Measurements from ENCODE around the gene GPC1.

The GPC1 gene

DNA sequence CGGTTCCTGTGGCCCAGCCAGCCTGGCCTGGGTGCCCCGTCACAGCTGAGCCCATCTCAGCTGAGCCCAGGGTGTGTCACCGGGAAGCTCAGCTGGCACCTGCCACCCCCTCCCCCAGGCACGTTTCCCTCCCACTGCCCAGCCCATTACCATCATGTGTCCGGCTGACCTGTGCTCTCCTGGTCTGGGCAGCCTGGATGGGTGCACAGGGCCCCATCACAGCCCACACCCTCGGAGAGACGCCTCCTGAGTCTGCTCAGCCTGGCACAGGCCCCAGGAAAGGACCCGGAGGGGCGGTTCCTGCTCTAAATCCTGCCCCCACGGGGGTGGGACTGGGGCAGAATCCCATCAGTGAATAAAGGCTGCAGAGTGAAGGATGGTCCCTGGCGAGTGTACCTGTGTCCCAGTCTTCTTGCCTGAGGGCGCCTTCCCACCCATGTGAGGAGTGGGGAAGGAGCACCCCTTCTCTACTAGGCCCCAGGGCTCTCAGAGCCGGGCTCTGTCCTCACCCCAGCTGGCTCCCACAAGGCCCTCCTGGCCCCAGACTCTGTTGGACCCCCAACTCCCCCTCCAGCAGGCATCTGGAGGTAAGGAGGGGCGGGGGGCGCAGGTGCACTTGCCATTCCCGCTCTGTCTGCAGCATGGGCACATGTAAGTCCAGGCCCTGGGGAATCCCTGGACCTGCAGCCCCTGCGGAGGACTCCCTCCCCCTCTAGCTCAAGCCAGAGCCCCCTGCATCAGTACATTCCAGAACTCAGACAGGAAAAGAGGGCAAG, 21.2 kb downstream of the GPC1 start:
- no peak for DNase-seq (ENCODE audit: low spot score)

GRCh38 chr2:240457223-240458043, 22.0 kb downstream of the GPC1 start:
- no peak for DNase-seq (ENCODE audit: low spot score)

DNA sequence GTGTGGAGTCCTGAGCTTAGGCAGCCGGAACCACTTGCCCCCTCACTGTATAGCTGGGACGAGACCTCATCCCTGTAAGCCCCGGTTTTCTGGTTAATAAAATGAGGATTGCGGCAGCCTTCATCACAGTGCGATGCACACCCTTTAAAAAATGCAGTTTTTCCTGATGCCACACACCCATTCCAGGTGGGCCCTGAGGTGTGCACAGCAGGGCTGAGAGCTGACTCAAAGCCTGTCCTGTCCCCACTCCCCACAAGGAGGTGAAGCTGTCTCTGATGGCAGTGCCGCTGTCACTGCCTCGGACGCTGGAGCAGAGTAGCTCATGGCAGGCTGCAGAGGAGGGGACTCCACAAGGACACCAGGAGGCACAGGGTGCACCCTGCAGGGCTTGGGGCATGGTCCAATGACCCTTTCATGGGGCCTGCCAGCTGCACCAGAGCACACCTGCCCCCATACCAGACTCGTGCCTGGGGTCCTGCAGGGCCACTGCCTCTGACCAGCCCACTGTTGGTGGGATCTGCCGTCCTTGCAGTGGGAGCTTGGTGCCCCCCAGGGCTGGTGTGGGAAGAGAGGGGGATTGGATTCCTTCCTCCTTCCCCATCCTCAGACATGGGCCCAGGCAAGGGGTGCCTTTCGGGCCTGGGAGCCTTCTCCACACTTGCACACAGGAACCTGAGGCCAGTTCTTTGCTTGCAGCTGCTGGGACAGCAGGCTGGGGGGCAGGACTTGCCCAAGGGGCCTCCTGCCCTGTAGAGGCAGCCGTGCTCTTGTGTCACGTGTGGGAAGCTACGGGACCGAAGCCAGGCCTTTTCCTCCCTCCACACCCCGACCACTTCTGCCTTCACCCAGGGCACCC, 22.8 kb downstream of the GPC1 start:
- no peak for DNase-seq (ENCODE audit: low spot score)

DNA sequence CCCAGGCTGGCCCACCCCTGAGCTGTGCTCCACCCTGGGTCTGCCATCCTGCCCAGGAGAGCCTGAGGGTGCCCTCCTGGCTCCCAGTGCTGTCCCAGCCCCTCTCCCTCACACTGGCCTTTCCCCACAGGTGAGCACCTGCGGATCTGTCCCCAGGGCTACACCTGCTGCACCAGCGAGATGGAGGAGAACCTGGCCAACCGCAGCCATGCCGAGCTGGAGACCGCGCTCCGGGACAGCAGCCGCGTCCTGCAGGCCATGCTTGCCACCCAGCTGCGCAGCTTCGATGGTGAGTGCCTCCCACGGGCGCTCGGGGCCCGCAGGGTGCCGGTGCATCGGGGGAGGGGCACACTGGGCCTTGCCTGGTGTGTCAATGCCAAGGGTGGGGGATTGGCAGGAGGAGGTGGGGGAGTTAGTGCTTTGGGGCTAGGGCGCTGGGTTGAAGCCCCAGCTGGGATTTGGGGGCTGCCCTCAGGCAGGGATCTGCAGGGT, 23.5 kb downstream of the GPC1 start:
- no peak for DNase-seq (ENCODE audit: low spot score)

- DNase-seq (ENCODE audit: low spot score) = no peak
Measured at GRCh38 chr2:240459401-240460252, 24.2 kb downstream of the GPC1 start.

- DNase-seq (ENCODE audit: low spot score) = no peak
Measured at GRCh38 chr2:240460253-240460711, 24.8 kb downstream of the GPC1 start.

- no peak for DNase-seq (ENCODE audit: low spot score)
Measured at GRCh38 chr2:240460781-240461431, 25.4 kb downstream of the GPC1 start.

GRCh38 chr2:240461471-240462072, 26.1 kb downstream of the GPC1 start:
- DNase-seq (ENCODE audit: low spot score) = no peak

GRCh38 chr2:240462073-240462706, 26.7 kb downstream of the GPC1 start:
- DNase-seq (ENCODE audit: low spot score) = no peak

DNA sequence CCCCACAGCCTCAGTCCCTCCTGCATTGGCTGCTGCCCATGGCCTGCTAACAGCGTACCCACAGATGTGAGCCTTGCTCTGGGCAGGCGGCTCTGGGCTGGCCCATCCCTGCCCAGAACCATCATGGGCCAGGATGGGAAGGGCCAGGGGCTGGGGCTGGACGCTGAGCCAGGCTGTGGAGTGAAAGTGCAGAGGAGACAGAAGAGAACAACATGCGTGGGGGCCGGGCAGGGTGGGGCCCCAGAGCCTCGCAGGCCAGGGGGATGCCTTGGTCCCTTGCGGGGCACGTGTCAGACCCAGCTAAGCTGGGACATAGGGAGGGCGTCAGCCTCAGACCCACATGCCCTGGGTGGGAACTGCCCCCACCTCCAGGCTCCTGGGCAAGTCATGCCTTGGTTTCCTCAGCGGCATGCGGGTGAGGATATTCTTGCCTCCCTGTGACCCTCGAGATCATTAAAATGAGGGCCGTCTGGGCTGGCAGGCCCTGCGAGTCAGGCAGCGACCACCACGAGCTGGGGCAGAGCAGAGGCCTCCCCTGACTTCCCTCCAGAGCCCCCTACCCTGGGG, 27.3 kb downstream of the GPC1 start:
- no peak for DNase-seq (ENCODE audit: low spot score)

GRCh38 chr2:240463274-240463865, 27.9 kb downstream of the GPC1 start:
- no peak for DNase-seq (ENCODE audit: low spot score)

GRCh38 chr2:240463866-240464481, 28.5 kb downstream of the GPC1 start:
- no peak for DNase-seq (ENCODE audit: low spot score)

DNA sequence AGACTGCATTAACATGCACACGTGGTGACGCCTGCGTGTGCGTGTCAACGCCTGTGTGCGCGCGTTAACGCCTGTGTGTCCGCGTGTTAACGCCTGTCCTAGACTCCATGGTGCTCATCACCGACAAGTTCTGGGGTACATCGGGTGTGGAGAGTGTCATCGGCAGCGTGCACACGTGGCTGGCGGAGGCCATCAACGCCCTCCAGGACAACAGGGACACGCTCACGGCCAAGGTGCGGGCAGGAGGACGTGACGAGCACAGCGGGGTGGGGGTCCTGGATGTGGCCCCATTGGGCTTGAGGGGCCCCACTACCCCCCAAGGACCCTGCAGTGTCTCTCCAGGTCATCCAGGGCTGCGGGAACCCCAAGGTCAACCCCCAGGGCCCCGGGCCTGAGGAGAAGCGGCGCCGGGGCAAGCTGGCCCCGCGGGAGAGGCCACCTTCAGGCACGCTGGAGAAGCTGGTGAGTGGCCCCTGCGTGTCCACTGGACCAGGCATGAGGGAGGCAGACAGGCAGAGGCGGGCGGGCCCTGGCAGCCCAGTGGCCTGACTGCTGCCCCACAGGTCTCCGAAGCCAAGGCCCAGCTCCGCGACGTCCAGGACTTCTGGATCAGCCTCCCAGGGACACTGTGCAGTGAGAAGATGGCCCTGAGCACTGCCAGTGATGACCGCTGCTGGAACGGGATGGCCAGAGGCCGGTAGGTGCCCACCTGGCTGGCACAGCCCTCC, 29.2 kb downstream of the GPC1 start:
- DNase-seq (ENCODE audit: low spot score) = no peak

- no peak for DNase-seq (ENCODE audit: low spot score)
Measured at GRCh38 chr2:240465268-240465764, 29.9 kb downstream of the GPC1 start.

GRCh38 chr2:240465765-240466578, 30.5 kb downstream of the GPC1 start:
- DNase-seq (ENCODE audit: low spot score) = no peak

DNA sequence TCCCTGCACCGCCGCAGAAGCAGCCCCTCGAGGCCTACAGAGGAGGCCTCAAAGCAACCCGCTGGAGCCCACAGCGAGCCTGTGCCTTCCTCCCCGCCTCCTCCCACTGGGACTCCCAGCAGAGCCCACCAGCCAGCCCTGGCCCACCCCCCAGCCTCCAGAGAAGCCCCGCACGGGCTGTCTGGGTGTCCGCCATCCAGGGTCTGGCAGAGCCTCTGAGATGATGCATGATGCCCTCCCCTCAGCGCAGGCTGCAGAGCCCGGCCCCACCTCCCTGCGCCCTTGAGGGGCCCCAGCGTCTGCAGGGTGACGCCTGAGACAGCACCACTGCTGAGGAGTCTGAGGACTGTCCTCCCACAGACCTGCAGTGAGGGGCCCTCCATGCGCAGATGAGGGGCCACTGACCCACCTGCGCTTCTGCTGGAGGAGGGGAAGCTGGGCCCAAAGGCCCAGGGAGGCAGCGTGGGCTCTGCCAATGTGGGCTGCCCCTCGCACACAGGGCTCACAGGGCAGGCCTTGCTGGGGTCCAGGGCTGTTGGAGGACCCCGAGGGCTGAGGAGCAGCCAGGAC, 31.2 kb downstream of the GPC1 start:
- no peak for DNase-seq (ENCODE audit: low spot score)

Measured in COLO829 (cell line).